Fibroblast of lung (primary cell): ENCODE results near the gene PPP1R1C. TPM values are rescaled to one million over a fixed set of nuclear protein-coding genes. Genes with fewer than 3 reads are reported as not detected.

Experiments
- DNase-seq, 2 donors: peaks; one replicate each; pipeline versions ENCODE4 v3.0.0 to v3.0.0-alpha.2; 2010; ENCODE audit warnings: low read depth in 2 of 2
- H2AFZ ChIP-seq: 2 replicates; pipeline ENCODE4 v1.5.1; 2012; ENCODE audit warnings: low read length, control low read depth, inconsistent platforms
- H3K27ac ChIP-seq: 2 replicates; pipeline ENCODE4 v1.5.1; 2011; ENCODE audit warnings: low read length, control low read depth; ENCODE audit not compliant: insufficient read depth
- H3K27me3 ChIP-seq: 2 replicates; pipeline ENCODE4 v1.5.1; 2011; ENCODE audit warnings: mild to moderate bottlenecking, low read length; ENCODE audit not compliant: control insufficient read depth, insufficient read depth
- H3K36me3 ChIP-seq: 2 replicates; pipeline ENCODE4 v1.5.1; 2011; ENCODE audit warnings: low read length; ENCODE audit not compliant: control insufficient read depth, insufficient read depth
- H3K4me1 ChIP-seq: 2 replicates; pipeline ENCODE4 v1.5.1; 2011; ENCODE audit warnings: low read length; ENCODE audit not compliant: control insufficient read depth, insufficient read depth; ENCODE audit errors: extremely low read depth
- H3K4me2 ChIP-seq: 2 replicates; pipeline ENCODE4 v1.5.1; 2011; ENCODE audit warnings: low read length, control low read depth; ENCODE audit not compliant: insufficient read depth; ENCODE audit errors: extremely low read depth
- H3K4me3 ChIP-seq, 4 experiments: fragments of 200-600 bp in 1 of 4; sonication (generic) in 1 of 4; replicated peaks in 1 of 4; 2 replicates each; pipeline ENCODE4 v1.5.1; 2011 to 2016; ENCODE audit warnings: low read length in 4 of 4, low read depth in 3 of 4, mild to moderate bottlenecking in 3 of 4, control low read depth in 2 of 4, inconsistent platforms in 1 of 4, mixed read lengths in 1 of 4; ENCODE audit not compliant: insufficient read depth in 1 of 4; ENCODE audit errors: control extremely low read depth in 1 of 4
- H3K79me2 ChIP-seq: 2 replicates; pipeline ENCODE4 v1.5.1; 2012; ENCODE audit warnings: mild to moderate bottlenecking, low read length, inconsistent platforms; ENCODE audit not compliant: control insufficient read depth, insufficient read depth
- H3K9ac ChIP-seq: 2 replicates; pipeline ENCODE4 v1.5.1; 2011; ENCODE audit warnings: mild to moderate bottlenecking, low read length, control low read depth; ENCODE audit not compliant: insufficient read depth
- H3K9me3 ChIP-seq: 2 replicates; pipeline ENCODE4 v1.5.1; 2012; ENCODE audit warnings: low read depth, low read length; ENCODE audit not compliant: control insufficient read depth, insufficient read depth
- H4K20me1 ChIP-seq: 2 replicates; pipeline ENCODE4 v1.5.1; 2011; ENCODE audit warnings: low read length; ENCODE audit not compliant: control insufficient read depth, insufficient read depth; ENCODE audit errors: extremely low read depth
- CTCF ChIP-seq, 2 donors: IDR thresholded peaks in 1 of 2; conservative IDR thresholded peaks in 1 of 2; 1 replicate in 1 of 2; 2 replicates in 1 of 2; pipeline ENCODE4 v1.5.1; 2011 to 2012; ENCODE audit warnings: low read length in 2 of 2, control low read depth in 1 of 2, inconsistent platforms in 1 of 2, low read depth in 1 of 2, mild to moderate bottlenecking in 1 of 2
- EZH2 ChIP-seq: IDR thresholded peaks from 2 replicates; pipeline ENCODE4 v1.5.1; 2012; ENCODE audit warnings: low read length, control low read depth, mild to moderate bottlenecking; ENCODE audit errors: missing control alignments
- polyA plus RNA-seq, 2 donors: library from polyadenylated mRNA; depleted of rRNA in 1 of 2; stranded (reverse) in 1 of 2; unstranded in 1 of 2; fragments of >200 nt; gene quantifications; 2 replicates each; pipeline ENCODE4 v1.2.1, GENCODE V29; 2011 to 2012; ENCODE audit warnings: missing spikeins in 1 of 2
- total RNA-seq: library from RNA; depleted of rRNA; stranded (reverse); fragments of >200 nt; gene quantifications from 2 replicates; pipeline ENCODE4 v1.2.1, GENCODE V29; 2014

PPP1R1C gene
- total and polyA plus RNA-seq, 2 donors (not counting 1 experiment from before 2014, with no cell fraction given) = 0.50 to 0.57 TPM

GRCh38 chr2:182077023-182077422, 91.4 kb downstream of the PPP1R1C start:
- Histone ChIP-seq H3K79me2 (no peaks in the 10 kb centered on the region), H3K36me3 (no peaks in the 10 kb centered on the region), H3K27ac (no peak overlapping the region), H4K20me1 (no peaks in the 10 kb centered on the region), H3K9ac (no peak overlapping the region), H3K27me3 (no peaks in the 10 kb centered on the region), H3K4me3 (no peak overlapping the region), H3K4me1 (peaks cover 2% of the 10 kb centered on the region), H3K4me2 (no peak overlapping the region), H3K9me3 (no peaks in the 10 kb centered on the region), H2AFZ (no peak overlapping the region)
- TF ChIP-seq CTCF (conservative IDR thresholded peaks at IDR 0.05 in 1 of 2, IDR thresholded peaks at IDR 0.05 in 1 of 2; ENCODE audit: low read depth in 1 of 2, low read length in 2 of 2) = no peak
- TF ChIP-seq EZH2 = no peak
- peak; percentile 52 to 73 for DNase-seq

- H3K36me3 ChIP-seq = no peaks in the 10 kb centered on the region
- no peaks in the 10 kb centered on the region for H3K9me3 ChIP-seq
- H3K27ac ChIP-seq = no peak overlapping the region
- no peaks in the 10 kb centered on the region for H4K20me1 ChIP-seq
- H3K9ac ChIP-seq = no peak overlapping the region
- H2AFZ ChIP-seq = no peak overlapping the region
- TF ChIP-seq EZH2 (no peak), CTCF (conservative IDR thresholded peaks at IDR 0.05 in 1 of 2, IDR thresholded peaks at IDR 0.05 in 1 of 2; ENCODE audit: low read depth in 1 of 2, low read length in 2 of 2) (peak; percentile 51 to 55)
- peaks cover 2% of the 10 kb centered on the region for H3K4me1 ChIP-seq
- peak; percentile 97 for DNase-seq
- no peak overlapping the region for H3K4me3 ChIP-seq
- H3K4me2 ChIP-seq = no peak overlapping the region
- H3K79me2 ChIP-seq = no peaks in the 10 kb centered on the region
- no peaks in the 10 kb centered on the region for H3K27me3 ChIP-seq
These were observed 91.9 kb downstream of the PPP1R1C start for GRCh38 chr2:182077448-182078142.

- H3K36me3 ChIP-seq = no peaks in the 10 kb centered on the region
- no peaks in the 10 kb centered on the region for H3K27me3 ChIP-seq
- H3K79me2 ChIP-seq = no peaks in the 10 kb centered on the region
- H2AFZ ChIP-seq = no peak overlapping the region
- H4K20me1 ChIP-seq = no peaks in the 10 kb centered on the region
- H3K9me3 ChIP-seq = no peaks in the 10 kb centered on the region
- H3K4me1 ChIP-seq = peaks cover 2% of the 10 kb centered on the region
- no peak overlapping the region for H3K4me3 ChIP-seq
- no peak overlapping the region for H3K9ac ChIP-seq
- no peak overlapping the region for H3K4me2 ChIP-seq
- DNase-seq = no peak
- TF ChIP-seq EZH2 (no peak), CTCF (conservative IDR thresholded peaks at IDR 0.05 in 1 of 2, IDR thresholded peaks at IDR 0.05 in 1 of 2; ENCODE audit: low read depth in 1 of 2, low read length in 2 of 2) (no peak)
- no peak overlapping the region for H3K27ac ChIP-seq
These were observed 93.4 kb downstream of the PPP1R1C start for GRCh38 chr2:182078988-182079602.
